Colon (tissue), 2 donors: ENCODE results near the gene TOX2.

ENCODE experiments used
- FAIRE-seq: peaks from 2 replicates; lab custom pipeline; 2012; peaks lifted over from hg19 to GRCh38; lab: Jason Lieb, UNC
- donor health status: control.
- donor health status: control.

Gene TOX2

GRCh38 chr20:44106615-44107014, 192.0 kb downstream of the TOX2 start:
- no peak for FAIRE-seq

DNA sequence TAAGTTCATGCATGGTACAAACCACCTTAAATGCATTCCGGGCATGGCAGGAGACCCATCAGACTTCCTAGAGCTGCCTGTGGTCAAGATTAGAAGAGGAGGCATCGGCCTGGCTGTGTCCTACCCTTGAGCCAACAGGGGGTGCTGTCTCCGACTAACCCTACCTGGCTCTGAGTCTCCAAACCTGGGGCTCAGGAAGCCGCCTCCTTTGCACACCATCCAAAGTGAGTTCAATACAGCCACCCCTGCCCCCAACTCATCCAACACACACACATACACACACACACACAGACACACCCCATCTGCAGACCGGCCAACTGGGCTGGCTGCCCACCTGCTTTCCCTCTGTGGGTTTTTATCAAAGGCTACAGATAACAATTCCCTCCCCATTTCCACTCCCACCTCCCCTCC, 195.3 kb downstream of the TOX2 start:
- FAIRE-seq: no peak

- no peak for FAIRE-seq
Measured at GRCh38 chr20:44110816-44111568, 196.3 kb downstream of the TOX2 start.

GRCh38 chr20:44111712-44112335, 197.2 kb downstream of the TOX2 start:
- FAIRE-seq: no peak

- no peak for FAIRE-seq
Measured at GRCh38 chr20:44112456-44112855, 197.8 kb downstream of the TOX2 start.

DNA sequence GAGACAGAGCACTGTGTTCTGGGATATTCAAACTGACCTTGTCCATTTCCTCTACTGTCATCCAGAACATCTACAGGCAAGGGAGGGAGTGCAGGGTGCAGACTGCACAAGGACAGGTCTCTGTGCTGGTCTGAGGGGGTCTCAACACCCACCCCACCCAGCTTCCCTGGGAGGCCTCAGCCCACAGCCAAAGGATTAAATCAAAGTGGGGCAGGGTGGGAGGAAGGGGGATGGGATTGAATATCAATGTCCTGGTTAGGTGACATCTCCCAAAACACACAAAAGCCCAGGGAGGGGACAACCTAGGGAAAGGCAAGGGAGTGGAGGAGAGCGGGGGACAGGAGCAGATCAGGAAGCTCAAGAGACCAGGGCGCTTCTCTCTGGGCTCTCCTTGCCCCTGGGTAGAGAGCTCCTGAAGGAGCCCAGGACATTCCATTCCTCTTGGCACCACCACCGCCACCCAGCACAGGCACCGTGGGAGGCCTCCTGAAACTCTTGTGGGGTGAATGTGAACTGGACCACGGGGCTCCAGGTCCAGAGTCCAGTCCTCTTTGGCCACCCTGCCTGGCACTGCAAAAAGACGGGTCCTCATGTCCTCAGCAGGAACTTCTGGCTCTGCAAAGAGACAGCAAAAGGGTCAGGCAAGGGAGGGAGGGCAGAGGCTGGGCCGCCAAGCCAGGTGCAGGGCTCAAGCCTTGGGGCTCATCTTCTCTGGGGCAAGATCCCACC, 198.4 kb downstream of the TOX2 start:
- FAIRE-seq: no peak

DNA sequence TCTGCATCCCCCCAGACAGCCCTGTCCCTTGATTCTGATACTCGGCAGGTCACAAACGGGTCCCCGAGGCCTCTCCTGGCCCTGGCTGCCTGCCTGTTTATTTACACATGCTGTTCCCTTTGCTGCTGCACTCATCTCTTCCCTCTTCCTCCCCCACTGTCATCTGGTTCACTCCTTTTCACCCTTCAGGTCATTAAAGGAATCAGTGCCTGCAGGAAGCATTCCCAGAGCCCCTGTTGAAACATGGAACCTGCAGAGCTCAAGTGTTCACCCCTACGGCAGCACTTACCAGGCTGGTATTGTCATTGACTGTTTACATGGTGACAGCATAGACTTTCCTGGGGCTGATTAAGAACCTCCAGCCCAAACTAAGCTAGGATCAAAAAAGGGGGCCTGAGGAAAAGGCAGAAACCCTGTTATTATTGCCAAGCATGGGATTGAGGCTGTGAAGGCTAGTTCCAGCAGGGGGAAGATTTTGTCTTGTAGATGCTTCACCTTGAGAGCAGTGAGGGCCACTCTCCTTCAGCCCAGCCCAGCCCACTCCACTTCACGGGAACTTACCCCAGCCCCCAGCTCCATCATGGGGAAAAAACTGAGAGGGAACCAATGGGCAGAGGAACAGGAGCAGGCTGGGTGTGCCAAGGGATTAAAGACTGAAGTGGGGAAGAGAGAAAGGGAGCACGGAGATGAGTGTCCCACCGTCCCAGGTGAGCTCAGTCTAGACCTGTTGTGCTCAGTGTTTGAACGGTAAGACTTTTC, 199.1 kb downstream of the TOX2 start:
- FAIRE-seq: no peak

DNA sequence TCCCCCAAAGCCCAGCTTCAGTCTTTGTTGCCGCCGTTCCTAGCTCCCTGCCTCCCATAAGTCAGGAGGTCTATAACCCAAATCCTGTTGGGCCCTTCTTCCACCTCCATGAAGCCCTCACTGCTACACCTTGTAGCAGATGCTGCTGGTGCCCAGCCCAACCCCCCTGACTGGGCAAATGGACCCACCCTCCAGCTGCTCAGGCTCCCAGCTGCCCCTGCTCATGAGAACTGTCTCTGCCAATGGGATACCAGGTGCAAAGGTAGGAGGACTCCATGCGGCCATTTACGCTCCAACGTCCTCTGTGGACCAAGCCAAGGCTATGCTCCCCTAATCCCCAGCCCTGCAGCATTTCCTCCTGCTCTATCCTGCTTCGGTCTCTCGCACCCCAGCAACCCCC, 200.5 kb downstream of the TOX2 start:
- FAIRE-seq: no peak

GRCh38 chr20:44115762-44116644, 201.4 kb downstream of the TOX2 start:
- no peak for FAIRE-seq

GRCh38 chr20:44117296-44118184, 202.9 kb downstream of the TOX2 start:
- FAIRE-seq: no peak

DNA sequence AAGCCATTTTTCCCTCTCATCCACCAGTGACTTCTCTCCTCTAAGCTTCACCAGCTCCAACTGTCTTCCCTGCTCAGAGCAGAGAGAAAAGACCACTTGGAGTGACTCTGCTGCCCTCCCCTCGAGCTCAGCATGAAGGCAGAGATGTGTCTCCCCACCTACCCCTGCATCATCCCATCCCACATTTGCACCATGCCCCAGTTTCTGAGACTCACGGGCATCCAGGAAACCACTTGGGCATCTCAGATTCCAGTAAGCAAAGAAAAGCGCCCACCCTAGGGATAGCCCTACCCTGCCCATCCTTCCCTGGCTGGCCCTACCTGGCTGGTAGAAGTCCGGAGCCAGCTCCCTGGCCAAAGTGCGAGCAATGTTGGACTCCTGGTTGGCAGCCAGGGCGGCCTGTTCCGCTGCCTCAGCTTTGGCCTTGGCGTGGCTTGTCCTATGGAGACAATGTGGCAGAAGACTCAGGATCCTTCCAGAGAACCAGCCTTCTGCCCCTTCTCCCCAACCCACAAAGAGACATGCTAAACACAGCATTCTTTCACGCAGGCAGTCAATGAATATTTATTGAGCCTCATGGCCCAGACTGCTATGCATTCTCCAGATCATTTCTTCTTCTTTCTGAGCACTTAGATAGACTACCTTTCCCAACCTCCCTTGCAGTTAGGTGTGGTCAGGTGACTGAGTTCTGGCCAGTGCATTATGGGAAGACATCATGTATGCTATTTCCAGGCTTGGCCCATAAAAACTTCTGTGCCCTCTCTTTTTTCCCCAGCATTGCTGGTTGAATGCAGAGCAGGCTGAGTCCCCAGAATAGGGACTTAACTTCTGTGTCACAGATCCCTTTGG, 203.8 kb downstream of the TOX2 start:
- no peak for FAIRE-seq
